ENCODE measurements around the gene POLE. TPM values are rescaled to one million over a fixed set of nuclear protein-coding genes. Genes with fewer than 3 reads are reported as not detected.

Gene POLE
- total RNA-seq, 2 experiments from 2014 or later: 157 to 230 TPM

DNA sequence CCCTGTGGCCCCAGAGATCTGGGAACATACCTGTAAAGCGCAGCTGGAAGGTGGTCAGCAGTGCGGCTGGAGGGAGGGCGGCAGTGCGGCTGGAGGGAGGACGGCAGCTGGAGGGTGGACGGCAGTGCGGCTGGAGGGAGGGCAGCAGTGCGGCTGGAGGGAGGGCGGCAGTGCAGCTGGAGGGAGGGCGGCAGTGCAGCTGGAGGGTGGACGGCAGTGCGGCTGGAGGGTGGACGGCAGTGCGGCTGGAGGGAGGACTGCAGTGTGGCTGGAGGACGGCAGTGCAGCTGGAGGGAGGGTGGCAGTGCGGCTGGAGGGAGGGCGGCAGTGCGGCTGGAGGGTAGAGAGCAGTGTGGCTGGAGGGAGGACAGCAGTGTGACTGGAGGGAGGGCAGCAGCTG is 100.2 kb downstream of the POLE start:
- H3K4me3 ChIP-seq (ENCODE audit: low read depth, low read length, poor library complexity, severe bottlenecking): no peak overlapping the region
- ChIA-PET CTCF (ENCODE audit: unreplicated experiment) (no interaction called here), POLR2A (interaction anchor here (0.6 to 0.7 kb wide), 2 partner anchors 42 to 46 kb away, joined by 3 to 14 read pairs; no protein-coding TSS in a partner anchor)
- no peak overlapping the region for H3K4me2 ChIP-seq (ENCODE audit: low read length)
- no peak overlapping the region for H3K27ac ChIP-seq (ENCODE audit: low read depth, low read length, poor library complexity, severe bottlenecking)
- no peaks in the 10 kb centered on the region for H3K36me3 ChIP-seq (ENCODE audit: insufficient read depth, low read length)
- H3K9me3 ChIP-seq (ENCODE audit: low read length): no peaks in the 10 kb centered on the region
- intact Hi-C loops (cut with micrococcal nuclease; ENCODE audit: unreplicated experiment): no loop called here
- H3K4me1 ChIP-seq (ENCODE audit: insufficient read depth, low read length, poor library complexity, severe bottlenecking): no peaks in the 10 kb centered on the region
- DNase-seq (ENCODE audit: low spot score): no peak
- H3K9me2 ChIP-seq (ENCODE audit: insufficient read depth, low read length): no peaks in the 10 kb centered on the region
- H2AFZ ChIP-seq (ENCODE audit: low read length): no peak overlapping the region
- H3K79me2 ChIP-seq (ENCODE audit: insufficient read depth, low read depth, low read length): no peaks in the 10 kb centered on the region
- no TSS peak for BruUV-seq (replicated peaks)
- no peaks in the 10 kb centered on the region for H4K20me1 ChIP-seq (ENCODE audit: insufficient read depth, low read length)
- no peak for TF ChIP-seq EZH2phosphoT487 (IDR thresholded peaks at IDR 0.05; ENCODE audit: borderline replicate concordance, low read depth, low read length)
- TF ChIP-seq, protein P1, sequence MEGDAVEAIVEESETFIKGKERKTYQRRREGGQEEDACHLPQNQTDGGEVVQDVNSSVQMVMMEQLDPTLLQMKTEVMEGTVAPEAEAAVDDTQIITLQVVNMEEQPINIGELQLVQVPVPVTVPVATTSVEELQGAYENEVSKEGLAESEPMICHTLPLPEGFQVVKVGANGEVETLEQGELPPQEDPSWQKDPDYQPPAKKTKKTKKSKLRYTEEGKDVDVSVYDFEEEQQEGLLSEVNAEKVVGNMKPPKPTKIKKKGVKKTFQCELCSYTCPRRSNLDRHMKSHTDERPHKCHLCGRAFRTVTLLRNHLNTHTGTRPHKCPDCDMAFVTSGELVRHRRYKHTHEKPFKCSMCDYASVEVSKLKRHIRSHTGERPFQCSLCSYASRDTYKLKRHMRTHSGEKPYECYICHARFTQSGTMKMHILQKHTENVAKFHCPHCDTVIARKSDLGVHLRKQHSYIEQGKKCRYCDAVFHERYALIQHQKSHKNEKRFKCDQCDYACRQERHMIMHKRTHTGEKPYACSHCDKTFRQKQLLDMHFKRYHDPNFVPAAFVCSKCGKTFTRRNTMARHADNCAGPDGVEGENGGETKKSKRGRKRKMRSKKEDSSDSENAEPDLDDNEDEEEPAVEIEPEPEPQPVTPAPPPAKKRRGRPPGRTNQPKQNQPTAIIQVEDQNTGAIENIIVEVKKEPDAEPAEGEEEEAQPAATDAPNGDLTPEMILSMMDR (conservative IDR thresholded peaks at IDR 0.05; ENCODE audit: low read length): no peak

DNA sequence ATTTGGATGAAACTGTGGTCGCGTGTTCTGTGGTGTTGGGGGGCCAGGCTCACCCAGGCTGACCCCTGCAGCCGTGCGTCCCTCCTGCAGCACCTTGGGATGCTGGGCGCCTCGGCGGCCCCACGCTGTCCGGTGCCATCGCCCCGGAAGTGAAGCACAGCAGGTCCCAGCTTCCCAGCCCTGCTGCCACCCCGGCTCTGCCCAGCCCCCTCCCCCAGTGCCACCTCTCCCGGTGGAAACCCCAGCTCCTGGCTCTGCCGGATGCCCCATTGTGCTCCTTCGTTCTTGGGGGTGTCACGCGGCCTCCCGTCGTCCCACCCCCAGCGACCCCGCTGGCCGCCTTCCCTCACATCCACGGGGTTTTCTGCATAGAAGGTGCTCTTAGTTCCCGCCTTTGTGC is 102.0 kb downstream of the POLE start:
- no peaks in the 10 kb centered on the region for H3K36me3 ChIP-seq (ENCODE audit: insufficient read depth, low read length)
- no peak overlapping the region for H3K4me3 ChIP-seq (ENCODE audit: low read depth, low read length, poor library complexity, severe bottlenecking)
- no peaks in the 10 kb centered on the region for H3K4me1 ChIP-seq (ENCODE audit: insufficient read depth, low read length, poor library complexity, severe bottlenecking)
- no peak overlapping the region for H3K4me2 ChIP-seq (ENCODE audit: low read length)
- TF ChIP-seq, protein P1 (conservative IDR thresholded peaks at IDR 0.05; ENCODE audit: low read length): no peak
- TF ChIP-seq EZH2phosphoT487 (IDR thresholded peaks at IDR 0.05; ENCODE audit: borderline replicate concordance, low read depth, low read length): no peak
- intact Hi-C loops (cut with micrococcal nuclease; ENCODE audit: unreplicated experiment): no loop called here
- no peaks in the 10 kb centered on the region for H3K9me2 ChIP-seq (ENCODE audit: insufficient read depth, low read length)
- H3K27ac ChIP-seq (ENCODE audit: low read depth, low read length, poor library complexity, severe bottlenecking): no peak overlapping the region
- no peaks in the 10 kb centered on the region for H4K20me1 ChIP-seq (ENCODE audit: insufficient read depth, low read length)
- DNase-seq (ENCODE audit: low spot score): no peak
- H3K79me2 ChIP-seq (ENCODE audit: insufficient read depth, low read depth, low read length): no peaks in the 10 kb centered on the region
- H2AFZ ChIP-seq (ENCODE audit: low read length): no peak overlapping the region
- H3K9me3 ChIP-seq (ENCODE audit: low read length): no peaks in the 10 kb centered on the region
- BruUV-seq (replicated peaks): no TSS peak
- ChIA-PET CTCF (ENCODE audit: unreplicated experiment) (no interaction called here), POLR2A (no interaction called here)

DNA sequence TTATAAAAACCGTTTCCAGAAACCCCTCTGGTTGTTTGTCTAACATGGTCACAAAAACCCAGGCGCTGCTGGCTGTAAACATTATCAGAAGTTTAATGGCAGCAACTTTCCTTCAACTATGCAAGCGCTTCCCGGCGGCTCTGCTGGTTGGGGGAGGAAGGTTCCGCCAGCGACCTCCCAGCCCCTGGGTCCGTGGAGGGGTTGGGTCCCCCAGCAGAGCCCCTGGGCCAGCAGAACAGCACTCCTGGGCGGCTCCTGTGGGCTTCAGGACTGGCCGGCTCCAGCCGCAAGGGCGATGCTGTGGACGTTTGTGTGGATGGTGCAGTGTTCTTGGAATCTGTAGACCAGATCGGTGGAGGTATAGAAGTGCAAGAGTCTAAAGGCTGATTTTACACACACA is 102.7 kb downstream of the POLE start:
- CTCF ChIA-PET (ENCODE audit: unreplicated experiment): no interaction called here
- TF ChIP-seq EZH2phosphoT487 (IDR thresholded peaks at IDR 0.05; ENCODE audit: borderline replicate concordance, low read depth, low read length): no peak
- TF ChIP-seq, protein P1 (conservative IDR thresholded peaks at IDR 0.05; ENCODE audit: low read length): no peak
- Histone ChIP-seq H3K36me3 (ENCODE audit: insufficient read depth, low read length) (no peaks in the 10 kb centered on the region), H2AFZ (ENCODE audit: low read length) (no peak overlapping the region), H4K20me1 (ENCODE audit: insufficient read depth, low read length) (no peaks in the 10 kb centered on the region), H3K4me3 (ENCODE audit: low read depth, low read length, poor library complexity, severe bottlenecking) (no peak overlapping the region), H3K4me1 (ENCODE audit: insufficient read depth, low read length, poor library complexity, severe bottlenecking) (no peaks in the 10 kb centered on the region), H3K9me2 (ENCODE audit: insufficient read depth, low read length) (no peaks in the 10 kb centered on the region), H3K9me3 (ENCODE audit: low read length) (no peaks in the 10 kb centered on the region), H3K4me2 (ENCODE audit: low read length) (no peak overlapping the region), H3K27ac (ENCODE audit: low read depth, low read length, poor library complexity, severe bottlenecking) (no peak overlapping the region), H3K79me2 (ENCODE audit: insufficient read depth, low read depth, low read length) (no peaks in the 10 kb centered on the region)
- no TSS peak for BruUV-seq (replicated peaks)
- POLR2A ChIA-PET: no interaction called here
- no peak for DNase-seq (ENCODE audit: low spot score)
- intact Hi-C loops (cut with micrococcal nuclease; ENCODE audit: unreplicated experiment): no loop called here
